ENCODE results near the gene MAPRE3.

MAPRE3 gene

DNA sequence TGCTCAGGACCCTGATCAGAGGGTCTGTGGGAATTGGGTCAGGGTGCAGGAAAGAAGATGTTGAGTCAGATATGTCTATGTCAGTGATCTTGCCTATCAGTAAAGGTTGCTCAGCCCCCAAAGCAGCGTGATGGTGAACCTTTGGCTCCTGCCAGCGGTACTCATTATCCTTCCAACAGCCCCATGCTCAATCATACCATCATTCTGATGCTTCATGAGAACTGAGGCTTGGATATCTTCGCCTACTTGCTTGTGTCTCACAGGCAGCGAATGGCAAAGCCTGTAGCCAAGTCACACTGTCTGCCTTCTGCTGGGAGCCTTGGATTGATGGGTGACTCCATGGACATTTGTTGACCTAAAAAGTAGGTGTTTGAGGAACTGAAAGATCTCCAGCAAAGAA, 43.3 kb downstream of the MAPRE3 start:
- ATAC-seq: no peak
- TF ChIP-seq GLIS3 (CRISPR knock-in tag; IDR thresholded peaks at IDR 0.05) (no peak), CSDC2 (CRISPR knock-in tag; IDR thresholded peaks at IDR 0.05) (no peak), ZNF8 (CRISPR knock-in tag; IDR thresholded peaks at IDR 0.05) (no peak), OSR1 (CRISPR knock-in tag; IDR thresholded peaks at IDR 0.05) (no peak), RARB (CRISPR knock-in tag; IDR thresholded peaks at IDR 0.05) (no peak), ESRRG (CRISPR knock-in tag; IDR thresholded peaks at IDR 0.05) (no peak), SNAI2 (CRISPR knock-in tag; IDR thresholded peaks at IDR 0.05) (no peak), PPARA (CRISPR knock-in tag; IDR thresholded peaks at IDR 0.05; ENCODE audit: borderline replicate concordance) (no peak), ZNF565 (CRISPR knock-in tag; conservative IDR thresholded peaks at IDR 0.05; ENCODE audit: low read depth) (no peak), ZFP3 (CRISPR knock-in tag; IDR thresholded peaks at IDR 0.05) (no peak)
- TF ChIP-seq, protein P1, sequence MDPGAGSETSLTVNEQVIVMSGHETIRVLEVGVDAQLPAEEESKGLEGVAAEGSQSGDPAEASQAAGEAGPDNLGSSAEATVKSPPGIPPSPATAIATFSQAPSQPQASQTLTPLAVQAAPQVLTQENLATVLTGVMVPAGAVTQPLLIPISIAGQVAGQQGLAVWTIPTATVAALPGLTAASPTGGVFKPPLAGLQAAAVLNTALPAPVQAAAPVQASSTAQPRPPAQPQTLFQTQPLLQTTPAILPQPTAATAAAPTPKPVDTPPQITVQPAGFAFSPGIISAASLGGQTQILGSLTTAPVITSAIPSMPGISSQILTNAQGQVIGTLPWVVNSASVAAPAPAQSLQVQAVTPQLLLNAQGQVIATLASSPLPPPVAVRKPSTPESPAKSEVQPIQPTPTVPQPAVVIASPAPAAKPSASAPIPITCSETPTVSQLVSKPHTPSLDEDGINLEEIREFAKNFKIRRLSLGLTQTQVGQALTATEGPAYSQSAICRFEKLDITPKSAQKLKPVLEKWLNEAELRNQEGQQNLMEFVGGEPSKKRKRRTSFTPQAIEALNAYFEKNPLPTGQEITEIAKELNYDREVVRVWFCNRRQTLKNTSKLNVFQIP (CRISPR knock-in tag; IDR thresholded peaks at IDR 0.05; ENCODE audit: borderline replicate concordance, low read depth): no peak
- TF ChIP-seq, protein P2, sequence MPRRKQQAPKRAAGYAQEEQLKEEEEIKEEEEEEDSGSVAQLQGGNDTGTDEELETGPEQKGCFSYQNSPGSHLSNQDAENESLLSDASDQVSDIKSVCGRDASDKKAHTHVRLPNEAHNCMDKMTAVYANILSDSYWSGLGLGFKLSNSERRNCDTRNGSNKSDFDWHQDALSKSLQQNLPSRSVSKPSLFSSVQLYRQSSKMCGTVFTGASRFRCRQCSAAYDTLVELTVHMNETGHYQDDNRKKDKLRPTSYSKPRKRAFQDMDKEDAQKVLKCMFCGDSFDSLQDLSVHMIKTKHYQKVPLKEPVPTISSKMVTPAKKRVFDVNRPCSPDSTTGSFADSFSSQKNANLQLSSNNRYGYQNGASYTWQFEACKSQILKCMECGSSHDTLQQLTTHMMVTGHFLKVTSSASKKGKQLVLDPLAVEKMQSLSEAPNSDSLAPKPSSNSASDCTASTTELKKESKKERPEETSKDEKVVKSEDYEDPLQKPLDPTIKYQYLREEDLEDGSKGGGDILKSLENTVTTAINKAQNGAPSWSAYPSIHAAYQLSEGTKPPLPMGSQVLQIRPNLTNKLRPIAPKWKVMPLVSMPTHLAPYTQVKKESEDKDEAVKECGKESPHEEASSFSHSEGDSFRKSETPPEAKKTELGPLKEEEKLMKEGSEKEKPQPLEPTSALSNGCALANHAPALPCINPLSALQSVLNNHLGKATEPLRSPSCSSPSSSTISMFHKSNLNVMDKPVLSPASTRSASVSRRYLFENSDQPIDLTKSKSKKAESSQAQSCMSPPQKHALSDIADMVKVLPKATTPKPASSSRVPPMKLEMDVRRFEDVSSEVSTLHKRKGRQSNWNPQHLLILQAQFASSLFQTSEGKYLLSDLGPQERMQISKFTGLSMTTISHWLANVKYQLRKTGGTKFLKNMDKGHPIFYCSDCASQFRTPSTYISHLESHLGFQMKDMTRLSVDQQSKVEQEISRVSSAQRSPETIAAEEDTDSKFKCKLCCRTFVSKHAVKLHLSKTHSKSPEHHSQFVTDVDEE (CRISPR knock-in tag; IDR thresholded peaks at IDR 0.05): no peak
- TF ChIP-seq, protein P3, sequence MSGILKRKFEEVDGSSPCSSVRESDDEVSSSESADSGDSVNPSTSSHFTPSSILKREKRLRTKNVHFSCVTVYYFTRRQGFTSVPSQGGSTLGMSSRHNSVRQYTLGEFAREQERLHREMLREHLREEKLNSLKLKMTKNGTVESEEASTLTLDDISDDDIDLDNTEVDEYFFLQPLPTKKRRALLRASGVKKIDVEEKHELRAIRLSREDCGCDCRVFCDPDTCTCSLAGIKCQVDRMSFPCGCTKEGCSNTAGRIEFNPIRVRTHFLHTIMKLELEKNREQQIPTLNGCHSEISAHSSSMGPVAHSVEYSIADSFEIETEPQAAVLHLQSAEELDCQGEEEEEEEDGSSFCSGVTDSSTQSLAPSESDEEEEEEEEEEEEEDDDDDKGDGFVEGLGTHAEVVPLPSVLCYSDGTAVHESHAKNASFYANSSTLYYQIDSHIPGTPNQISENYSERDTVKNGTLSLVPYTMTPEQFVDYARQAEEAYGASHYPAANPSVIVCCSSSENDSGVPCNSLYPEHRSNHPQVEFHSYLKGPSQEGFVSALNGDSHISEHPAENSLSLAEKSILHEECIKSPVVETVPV (CRISPR knock-in tag; IDR thresholded peaks at IDR 0.05): no peak

DNA sequence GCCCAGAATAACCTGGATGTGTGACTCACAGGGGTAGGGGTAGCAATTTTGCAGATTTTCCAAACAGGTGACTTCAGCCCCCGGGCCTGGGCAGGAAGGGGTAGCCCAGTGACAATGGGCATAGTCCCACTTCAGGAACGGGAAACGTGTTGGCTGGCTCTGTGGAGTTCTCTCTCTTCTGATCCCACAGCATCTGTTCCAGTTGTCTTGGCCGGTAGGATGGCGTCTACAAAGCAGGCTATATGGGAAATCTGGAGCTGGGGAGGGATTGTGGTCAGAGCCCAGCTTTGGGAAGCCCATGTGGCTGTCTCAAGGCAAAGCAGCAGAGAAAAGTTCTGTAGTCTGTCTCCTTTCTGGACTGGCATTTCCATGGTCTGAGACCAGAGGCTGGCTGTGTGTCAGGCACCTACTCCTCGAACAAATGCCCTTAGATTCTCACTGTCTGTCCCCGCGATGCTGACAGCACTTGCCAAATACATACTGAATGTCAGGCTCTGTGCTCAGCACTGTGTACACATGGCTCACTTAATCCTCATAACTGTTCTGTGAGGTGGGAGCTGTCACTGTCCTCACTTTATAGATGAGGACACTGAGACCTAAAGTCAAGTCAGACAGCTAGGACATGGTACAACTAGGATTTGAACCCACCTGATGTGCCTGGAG, 44.5 kb downstream of the MAPRE3 start:
- TF ChIP-seq TCF4 (CRISPR knock-in tag; IDR thresholded peaks at IDR 0.05; ENCODE audit: borderline replicate concordance) (no peak), ZFP3 (CRISPR knock-in tag; IDR thresholded peaks at IDR 0.05) (no peak), ZFP30 (CRISPR knock-in tag; IDR thresholded peaks at IDR 0.05) (no peak), TOX (CRISPR knock-in tag; IDR thresholded peaks at IDR 0.05; ENCODE audit: borderline replicate concordance) (no peak), ARNTL (CRISPR knock-in tag; IDR thresholded peaks at IDR 0.05; ENCODE audit: borderline replicate concordance, low read depth) (no peak), CSDC2 (CRISPR knock-in tag; IDR thresholded peaks at IDR 0.05) (no peak), ZC3H10 (CRISPR knock-in tag; IDR thresholded peaks at IDR 0.05) (no peak), GLIS3 (CRISPR knock-in tag; IDR thresholded peaks at IDR 0.05) (no peak), ISL1 (CRISPR knock-in tag; IDR thresholded peaks at IDR 0.05) (no peak), OSR1 (CRISPR knock-in tag; IDR thresholded peaks at IDR 0.05) (no peak)
- TF ChIP-seq, protein P3 (CRISPR knock-in tag; IDR thresholded peaks at IDR 0.05): no peak
- TF ChIP-seq, protein P4, sequence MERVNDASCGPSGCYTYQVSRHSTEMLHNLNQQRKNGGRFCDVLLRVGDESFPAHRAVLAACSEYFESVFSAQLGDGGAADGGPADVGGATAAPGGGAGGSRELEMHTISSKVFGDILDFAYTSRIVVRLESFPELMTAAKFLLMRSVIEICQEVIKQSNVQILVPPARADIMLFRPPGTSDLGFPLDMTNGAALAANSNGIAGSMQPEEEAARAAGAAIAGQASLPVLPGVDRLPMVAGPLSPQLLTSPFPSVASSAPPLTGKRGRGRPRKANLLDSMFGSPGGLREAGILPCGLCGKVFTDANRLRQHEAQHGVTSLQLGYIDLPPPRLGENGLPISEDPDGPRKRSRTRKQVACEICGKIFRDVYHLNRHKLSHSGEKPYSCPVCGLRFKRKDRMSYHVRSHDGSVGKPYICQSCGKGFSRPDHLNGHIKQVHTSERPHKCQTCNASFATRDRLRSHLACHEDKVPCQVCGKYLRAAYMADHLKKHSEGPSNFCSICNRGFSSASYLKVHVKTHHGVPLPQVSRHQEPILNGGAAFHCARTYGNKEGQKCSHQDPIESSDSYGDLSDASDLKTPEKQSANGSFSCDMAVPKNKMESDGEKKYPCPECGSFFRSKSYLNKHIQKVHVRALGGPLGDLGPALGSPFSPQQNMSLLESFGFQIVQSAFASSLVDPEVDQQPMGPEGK (CRISPR knock-in tag; IDR thresholded peaks at IDR 0.05; ENCODE audit: borderline replicate concordance): no peak
- TF ChIP-seq, protein P5, sequence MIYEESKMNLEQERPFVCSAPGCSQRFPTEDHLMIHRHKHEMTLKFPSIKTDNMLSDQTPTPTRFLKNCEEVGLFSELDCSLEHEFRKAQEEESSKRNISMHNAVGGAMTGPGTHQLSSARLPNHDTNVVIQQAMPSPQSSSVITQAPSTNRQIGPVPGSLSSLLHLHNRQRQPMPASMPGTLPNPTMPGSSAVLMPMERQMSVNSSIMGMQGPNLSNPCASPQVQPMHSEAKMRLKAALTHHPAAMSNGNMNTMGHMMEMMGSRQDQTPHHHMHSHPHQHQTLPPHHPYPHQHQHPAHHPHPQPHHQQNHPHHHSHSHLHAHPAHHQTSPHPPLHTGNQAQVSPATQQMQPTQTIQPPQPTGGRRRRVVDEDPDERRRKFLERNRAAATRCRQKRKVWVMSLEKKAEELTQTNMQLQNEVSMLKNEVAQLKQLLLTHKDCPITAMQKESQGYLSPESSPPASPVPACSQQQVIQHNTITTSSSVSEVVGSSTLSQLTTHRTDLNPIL (CRISPR knock-in tag; IDR thresholded peaks at IDR 0.05; ENCODE audit: low read depth): no peak
- TF ChIP-seq, protein P2 (CRISPR knock-in tag; IDR thresholded peaks at IDR 0.05): no peak
- TF ChIP-seq, protein P1 (CRISPR knock-in tag; IDR thresholded peaks at IDR 0.05; ENCODE audit: borderline replicate concordance, low read depth): no peak
- no peak; the same call in 2 of the 3 replicates for ATAC-seq

All from SK-N-SH treated with all-trans-retinoic acid at 6 μM for 48 hours (cell line).